ENCODE results near the gene RRN3.
"Not testable (repeated sequence)": the region's sequence is repeated elsewhere in the genome, so short reads cannot be mapped to it uniquely, and the experiment has no call there.

Gene RRN3

DNA sequence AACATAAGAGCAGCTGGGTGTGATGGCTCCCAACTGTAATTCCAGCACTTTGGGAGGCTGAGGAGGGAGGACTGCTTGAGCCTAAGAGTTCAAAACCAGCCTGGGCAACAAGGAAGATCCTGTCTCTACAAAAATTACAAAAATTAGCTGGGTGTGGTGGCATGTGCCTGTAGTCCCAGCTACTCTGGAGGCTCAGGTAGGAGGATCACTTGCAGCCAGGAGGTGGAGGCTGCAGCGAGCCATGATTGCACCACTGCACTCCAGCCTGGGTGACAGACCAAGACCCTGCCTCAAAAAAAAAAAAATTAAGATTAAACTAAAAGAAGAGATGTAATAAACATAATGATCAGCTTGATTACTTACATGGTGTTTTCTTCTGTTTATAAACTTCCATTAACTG, 43.6 kb downstream of the RRN3 start:
- DNase-seq (ENCODE audit: low spot score), result not testable (repeated sequence)

DNA sequence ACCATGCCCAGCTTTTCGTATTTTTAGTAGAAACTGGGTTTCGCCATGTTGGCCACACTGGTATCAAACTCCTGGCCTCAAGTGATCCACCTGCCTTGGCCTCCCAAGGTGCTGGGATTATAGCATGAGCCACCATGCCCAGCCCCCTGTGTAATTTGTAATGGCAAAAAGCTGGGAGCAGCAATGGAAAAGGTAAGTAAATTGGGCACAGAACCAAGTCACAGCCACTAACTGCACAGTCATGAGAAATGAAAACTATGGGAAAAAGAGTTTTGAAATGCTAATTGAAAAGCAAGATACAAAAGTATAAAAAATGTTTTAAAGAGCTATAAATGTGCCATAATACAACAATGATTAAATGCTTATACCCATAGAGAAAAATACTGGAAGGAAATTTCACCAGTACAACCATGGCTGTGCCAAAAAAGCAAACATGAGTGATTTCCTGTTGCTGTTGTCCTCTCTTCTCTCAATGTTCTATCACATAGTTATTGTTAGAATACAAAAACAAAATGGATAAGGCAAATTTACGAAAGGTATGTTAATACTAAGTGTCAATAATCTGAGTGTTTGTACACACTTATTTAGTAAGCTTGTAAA, 44.4 kb downstream of the RRN3 start:
- no peak for DNase-seq (ENCODE audit: low spot score)

DNA sequence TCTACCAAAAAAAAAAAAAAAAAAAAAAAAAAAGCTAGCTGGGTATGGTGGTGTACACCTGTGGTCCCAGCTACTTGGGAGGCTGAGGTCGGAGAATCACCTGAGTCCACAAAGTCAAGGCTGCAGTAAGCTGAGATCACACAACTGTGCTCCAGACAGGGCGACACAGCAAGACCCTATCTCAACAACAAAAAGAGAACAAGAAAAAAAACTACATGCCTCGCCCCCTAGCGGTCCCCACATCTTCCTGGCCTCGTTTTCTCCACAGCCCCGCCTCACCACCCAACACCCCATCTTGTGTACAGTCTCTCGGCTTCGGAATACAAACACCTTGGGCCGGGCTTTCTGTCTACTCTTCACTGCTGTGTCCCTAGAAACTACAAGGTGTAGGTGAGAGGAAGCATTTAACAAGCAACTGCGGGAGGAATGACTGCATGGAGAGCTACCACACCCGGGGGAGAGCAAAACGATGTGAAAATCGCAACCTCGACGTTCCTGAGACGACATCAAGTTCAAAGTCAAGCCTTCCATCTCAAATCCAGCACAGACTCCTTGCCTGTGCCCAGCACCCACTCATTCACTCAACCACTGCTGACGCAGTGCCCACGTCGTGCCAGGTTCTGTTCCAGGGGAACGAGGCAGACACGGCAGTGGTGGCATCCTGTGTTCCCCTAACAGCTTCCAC, 47.2 kb downstream of the RRN3 start:
- no peak for DNase-seq (ENCODE audit: low spot score)

DNA sequence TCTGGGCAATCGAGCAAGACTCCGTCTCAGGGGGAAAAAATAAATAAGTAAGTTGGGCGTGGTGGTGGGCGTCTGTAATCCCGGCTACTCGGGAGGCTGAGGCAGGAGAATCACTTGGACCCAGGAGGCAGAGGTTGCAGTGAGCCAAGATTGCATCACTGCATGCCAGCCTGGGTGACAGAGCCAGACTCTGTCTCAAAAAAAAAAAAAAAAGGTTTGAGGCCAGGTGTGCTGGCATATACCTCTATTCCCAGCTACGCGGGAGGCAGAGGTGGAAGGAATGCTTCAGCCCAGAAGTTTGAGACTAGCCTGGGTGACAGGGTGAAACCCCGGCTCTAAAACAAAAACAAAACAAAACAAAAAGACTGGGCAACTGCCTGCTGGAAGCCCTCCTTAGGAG, 48.8 kb downstream of the RRN3 start:
- not testable (repeated sequence) for DNase-seq (ENCODE audit: low spot score)

DNA sequence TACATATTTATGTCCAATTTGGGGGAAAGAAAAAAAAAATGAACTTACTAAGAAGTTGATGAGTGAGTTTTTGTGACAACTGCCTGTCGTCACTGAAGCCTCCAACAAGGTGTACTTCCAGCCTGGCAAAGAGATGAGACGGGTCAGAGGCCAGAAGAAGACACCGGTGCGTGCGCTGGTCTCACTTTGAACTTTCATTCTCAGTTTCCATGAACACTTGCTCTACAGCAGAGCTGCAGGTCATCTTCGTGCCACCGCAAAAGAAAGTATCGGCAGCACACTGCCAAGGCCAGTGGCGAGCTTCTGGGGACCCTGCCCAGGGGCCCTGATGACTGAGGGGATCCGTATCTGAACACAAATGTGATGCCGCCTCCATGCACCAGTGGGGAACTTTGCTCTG, 49.8 kb downstream of the RRN3 start:
- no peak for DNase-seq (ENCODE audit: low spot score)

DNA sequence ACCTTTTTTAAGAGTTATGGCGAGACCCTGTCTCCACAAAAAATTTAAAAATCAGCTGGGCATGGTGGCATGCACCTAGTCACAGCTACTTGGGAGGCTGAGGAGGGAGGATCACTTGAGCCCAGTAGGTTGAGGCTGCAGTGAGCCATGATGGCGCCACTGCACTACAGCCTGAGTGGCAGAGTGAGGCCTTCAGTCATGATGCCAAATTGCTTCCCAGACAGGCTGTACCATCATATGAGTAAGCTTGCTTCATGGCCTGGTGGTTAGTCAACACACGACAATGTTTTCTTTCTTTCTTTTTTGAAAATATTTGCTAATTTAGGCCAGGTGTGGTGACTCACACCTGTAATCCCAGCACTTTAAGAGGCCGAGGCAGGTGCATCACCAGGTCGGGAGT, 50.7 kb downstream of the RRN3 start:
- DNase-seq (ENCODE audit: low spot score), result no peak

GRCh38 chr16:15041271-15042004, 52.6 kb downstream of the RRN3 start:
- DNase-seq (ENCODE audit: low spot score), result no peak

DNA sequence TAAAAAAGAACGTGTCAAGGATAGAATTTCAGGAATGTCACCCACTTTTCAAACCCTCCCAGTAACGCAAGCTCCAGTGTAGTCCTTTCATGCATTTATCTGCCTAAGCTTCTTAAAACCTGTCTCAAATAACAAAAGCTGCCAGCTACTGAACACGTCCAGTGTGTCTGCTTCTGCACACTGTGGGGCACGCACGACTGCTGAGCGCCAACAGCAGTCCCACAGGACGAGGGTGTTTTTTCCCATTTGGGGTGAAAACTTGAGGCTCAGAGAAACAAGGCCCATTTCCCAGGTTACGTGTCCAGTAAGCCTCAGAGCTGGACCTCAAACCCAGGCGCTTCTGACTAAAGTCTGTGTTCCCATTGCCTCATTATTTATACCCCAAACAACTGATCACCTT, 55.4 kb downstream of the RRN3 start:
- no peak for DNase-seq (ENCODE audit: low spot score)

DNA sequence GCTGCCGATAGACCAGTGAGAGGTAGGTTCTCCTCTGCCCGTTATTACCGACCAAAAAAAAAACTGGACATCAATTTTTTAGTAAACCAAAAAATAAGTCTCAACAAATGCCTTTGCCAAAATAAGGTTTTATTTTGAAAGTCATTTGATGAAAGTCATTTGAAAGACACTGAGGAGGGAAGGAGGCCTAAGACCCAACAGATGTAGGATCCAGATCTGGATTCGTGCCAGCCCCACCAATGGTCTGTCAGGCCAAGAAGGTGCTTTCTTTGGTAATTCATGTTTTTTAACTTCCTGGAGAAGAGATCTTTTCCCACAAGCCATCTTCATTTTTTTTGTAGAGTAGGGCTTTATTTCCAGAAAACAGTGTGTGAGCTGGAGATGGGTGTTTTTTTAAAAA, 56.3 kb downstream of the RRN3 start:
- no peak for DNase-seq (ENCODE audit: low spot score)

DNA sequence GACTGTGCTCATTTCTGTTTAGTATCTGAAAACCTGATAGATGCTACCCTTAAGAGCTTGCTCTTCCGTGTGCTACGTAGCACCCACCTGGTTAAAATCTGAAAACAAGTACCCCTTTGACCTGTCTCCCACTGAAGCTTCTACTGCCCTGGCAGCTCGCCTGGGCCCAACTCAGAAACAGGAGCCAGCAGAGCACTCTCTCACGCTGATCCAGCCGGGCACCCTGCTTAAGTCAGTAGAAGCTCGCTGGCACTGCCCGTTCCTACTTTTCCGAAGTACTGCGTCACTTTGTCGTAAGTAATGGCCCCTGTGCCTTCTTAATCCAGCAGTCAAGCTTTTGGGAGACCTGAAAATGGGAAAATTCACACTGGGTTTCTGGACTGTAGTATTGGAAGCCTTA, 57.1 kb downstream of the RRN3 start:
- DNase-seq (ENCODE audit: low spot score), result no peak

DNA sequence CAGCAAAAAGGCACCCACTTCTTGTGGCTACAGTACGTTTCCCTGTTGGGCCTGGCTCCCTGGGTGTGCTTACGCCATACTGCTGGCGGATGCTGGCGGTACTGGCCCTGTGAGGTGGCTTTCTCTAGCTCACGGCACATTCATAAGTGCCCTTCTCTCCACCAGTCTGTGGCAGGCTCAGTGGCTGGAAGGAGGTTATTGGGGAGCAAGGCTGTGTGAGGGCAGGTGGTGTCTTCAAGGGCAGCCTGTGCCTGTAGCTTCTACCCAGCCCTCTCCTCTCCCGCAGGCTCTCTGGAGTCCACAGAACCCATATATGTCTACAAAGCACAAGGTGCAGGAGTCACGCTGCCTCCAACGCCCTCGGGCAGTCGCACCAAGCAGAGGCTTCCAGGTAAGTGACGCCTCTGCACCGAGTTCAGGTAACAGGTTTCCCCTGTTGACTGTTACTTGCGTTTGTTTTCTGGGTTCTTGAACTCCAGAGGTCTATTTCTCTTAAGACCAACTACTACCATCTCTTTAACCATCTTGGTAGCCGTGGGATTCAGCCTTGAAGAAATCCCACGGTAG, 58.8 kb downstream of the RRN3 start:
- no peak for DNase-seq (ENCODE audit: low spot score)

DNA sequence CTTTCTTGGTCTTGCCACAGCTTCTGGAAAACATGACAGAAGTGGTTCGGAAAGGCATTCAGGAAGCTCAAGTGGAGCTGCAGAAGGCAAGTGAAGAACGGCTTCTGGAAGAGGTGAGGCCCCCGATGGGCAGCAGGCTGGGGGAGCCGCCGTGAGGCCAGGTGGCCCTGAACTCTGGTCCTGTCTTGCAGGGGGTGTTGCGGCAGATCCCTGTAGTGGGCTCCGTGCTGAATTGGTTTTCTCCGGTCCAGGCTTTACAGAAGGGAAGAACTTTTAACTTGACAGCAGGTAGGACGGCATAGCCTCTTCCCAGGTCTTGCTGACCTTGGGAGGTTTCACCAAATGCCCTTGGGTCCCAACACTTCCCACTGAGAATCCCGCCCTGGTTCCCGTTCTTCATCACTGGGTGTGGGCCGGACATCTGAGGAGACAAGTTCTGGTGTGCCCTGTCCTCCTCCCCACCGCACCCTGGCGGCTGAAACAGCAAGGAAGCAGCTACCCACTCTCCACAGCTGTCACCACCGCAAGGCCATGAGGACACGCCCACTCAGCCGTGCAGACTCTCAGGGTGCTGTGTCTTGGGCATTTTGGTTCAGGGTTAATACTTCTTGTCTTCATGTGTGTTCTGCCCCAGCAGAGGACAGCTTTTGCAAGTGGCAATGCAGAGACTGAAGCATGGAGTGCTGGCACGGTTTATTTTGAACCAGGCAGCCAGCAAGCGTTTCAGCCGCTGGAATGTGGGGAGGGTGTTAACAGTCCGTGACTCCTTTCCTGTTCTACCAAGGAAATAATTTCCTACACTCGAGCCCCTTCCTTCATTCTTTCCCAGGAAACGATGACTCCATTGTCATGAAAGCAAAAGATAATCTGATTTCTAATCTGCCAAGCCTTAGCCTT, 59.6 kb downstream of the RRN3 start:
- DNase-seq (ENCODE audit: low spot score), result no peak

DNA sequence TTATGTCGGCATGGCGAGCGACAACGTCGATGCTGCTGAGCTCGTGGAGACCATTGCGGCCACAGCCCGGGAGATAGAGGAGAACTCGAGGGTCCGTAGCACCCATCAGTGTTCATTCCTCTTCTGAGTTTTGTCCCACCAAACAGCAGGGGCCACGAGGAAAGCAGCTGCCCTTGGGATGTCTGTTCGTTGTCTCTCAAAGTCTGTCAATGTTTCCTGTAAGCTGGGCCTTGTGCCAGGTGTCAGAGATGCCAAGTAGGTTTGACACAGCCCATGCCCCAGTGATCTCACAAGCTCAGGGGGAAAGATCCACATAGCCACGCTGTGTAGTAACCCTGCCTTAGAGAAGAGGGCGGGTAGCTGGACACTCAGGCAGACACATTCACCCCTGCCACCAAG, 60.8 kb downstream of the RRN3 start:
- no peak for DNase-seq (ENCODE audit: low spot score)

DNA sequence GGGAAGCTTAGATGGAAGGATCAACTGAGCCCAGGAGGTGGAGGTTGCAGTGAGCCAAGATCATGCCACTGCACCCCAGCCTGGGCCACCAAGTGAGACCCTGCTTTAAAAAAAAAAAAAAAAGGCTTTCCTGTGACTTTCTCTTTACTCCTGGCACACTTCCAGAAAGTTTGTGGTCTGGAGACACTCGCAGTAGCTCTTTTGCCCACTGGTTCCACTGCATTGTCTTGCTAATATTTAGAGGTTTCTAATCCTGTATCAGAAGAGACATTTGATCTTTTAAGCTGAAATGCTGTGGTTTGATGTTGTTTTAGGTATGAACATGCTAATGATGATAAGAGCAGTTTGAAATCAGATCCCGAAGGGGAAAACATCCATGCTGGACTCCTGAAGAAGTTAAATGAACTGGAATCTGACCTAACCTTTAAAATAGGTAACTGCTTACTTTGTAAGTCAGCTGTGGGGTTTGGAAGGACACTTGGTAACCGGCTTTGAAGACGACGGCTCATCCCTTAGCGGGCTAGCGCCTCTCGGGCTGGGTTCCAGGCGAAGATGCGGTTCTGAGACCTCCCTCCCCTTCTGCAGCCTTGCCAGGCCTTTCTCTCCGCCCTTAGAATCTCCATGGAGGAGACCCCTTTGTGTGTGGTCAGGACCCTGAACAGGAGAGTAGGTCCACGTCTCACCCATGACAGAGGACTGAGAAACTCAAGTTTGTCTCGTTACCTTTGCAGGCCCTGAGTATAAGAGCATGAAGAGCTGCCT, 61.3 kb downstream of the RRN3 start:
- DNase-seq (ENCODE audit: low spot score), result no peak

DNA sequence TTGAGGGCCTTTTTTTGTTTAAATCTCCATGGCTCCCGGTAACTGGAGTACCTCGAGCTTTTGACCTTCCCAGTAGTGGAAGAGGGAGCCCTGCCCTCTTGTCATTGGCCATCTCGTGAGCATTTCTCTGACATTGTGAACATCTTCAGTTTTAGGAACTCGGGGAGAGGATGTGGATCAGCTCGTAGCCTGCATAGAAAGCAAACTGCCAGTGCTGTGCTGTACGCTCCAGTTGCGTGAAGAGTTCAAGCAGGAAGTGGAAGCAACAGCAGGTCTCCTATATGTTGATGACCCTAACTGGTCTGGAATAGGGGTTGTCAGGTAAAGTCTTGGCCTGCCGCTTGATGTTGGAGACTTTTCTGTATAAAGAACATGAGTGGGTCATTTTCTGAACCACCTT, 62.5 kb downstream of the RRN3 start:
- DNase-seq (ENCODE audit: low spot score), result no peak

- no peak for DNase-seq (ENCODE audit: low spot score)
These were observed 62.9 kb downstream of the RRN3 start for GRCh38 chr16:15031179-15031578.

- DNase-seq (ENCODE audit: low spot score), result not testable (repeated sequence)
These were observed 64.3 kb downstream of the RRN3 start for GRCh38 chr16:15029749-15030148.

DNA sequence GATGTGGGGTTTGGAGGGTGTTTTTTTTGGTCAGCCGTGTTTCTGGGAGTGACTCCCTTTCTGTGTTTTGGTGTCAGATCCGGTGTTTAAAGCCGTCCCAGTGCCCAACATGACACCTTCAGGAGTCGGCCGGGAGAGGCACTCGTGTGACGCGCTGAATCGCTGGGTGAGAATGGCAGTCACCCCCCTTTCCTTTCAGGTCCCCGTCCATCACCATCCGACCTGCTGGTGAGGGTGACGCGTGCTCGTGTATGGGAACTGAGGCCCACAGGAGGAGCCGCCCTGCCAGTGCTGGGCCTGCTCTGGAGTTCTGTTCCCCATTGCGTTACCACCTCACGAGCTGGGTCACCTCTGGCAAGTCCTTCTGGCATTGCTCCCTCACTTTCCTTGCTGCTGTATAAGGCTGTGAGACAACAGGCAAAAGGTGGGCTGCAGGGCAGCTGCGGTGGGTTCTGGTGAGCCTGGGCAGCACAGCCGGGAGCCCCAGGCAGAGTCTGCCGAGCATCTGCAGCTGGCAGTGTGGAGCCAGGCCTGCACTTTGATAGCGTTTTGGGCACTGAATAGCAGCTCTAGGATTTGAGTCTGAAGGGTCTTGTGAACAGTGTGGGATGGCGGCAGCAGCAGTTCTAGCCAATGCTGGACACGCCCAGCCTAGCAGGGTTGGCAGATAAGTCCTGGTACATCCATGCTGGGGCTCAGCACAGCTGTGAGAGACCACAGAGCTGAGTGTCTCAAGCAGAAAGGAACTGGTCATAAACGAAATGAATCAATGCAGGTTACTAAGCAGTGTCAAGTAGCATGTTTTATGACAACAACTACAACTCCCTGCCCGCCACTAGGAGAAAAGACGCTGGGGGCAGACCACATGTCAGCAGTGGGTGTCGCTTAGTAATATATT, 65.0 kb downstream of the RRN3 start:
- not testable (repeated sequence) for DNase-seq (ENCODE audit: low spot score)

- not testable (repeated sequence) for DNase-seq (ENCODE audit: low spot score)
These were observed 65.7 kb downstream of the RRN3 start for GRCh38 chr16:15028345-15028715.
